ENCODE measurements around the gene OBSL1. TPM values are rescaled to one million over a fixed set of nuclear protein-coding genes. Genes with fewer than 3 reads are reported as not detected.

The OBSL1 gene
- total RNA-seq, 1 donor from 2014 or later: 87.0 TPM

DNA sequence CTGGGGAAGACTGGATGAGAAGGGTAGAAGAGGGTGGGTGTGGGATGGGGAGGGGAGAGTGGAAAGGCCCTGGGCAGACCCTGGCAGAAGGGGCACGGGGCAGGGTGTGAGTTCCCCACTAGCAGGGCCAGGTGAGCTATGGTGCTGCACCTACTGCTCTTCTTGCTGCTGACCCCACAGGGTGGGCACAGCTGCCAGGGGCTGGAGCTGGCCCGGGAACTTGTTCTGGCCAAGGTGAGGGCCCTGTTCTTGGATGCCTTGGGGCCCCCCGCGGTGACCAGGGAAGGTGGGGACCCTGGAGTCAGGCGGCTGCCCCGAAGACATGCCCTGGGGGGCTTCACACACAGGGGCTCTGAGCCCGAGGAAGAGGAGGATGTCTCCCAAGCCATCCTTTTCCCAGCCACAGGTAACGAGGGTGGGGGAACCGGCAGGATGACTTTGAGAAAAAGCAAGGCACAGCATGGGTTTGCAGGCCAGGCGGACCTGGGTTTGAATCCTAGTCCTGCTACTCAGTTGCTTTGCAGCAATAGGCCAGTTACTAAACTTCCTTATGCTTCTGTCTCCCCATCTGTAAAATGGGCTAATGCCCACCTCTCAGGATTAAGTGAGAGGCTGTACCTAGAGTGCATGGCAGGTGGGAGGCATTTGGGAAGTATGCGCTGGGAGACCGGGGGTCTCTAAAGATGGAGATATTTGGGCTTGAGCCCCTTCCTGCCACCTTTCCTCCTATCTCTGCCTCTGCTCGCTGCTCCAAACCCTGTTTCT is 1.1 kb upstream of the OBSL1 start, which contains the start of gene INHA:
TSS of gene INHA (plus strand) at position 74 of the 765 bp plus-strand sequence. CDS start at position 139, 65 bp downstream.
- no peak for DNase-seq (ENCODE audit: low read depth)
- TF ChIP-seq CTCF (conservative IDR thresholded peaks at IDR 0.05; ENCODE audit: low read depth, low read length): no peak
- H3K4me3 ChIP-seq (ENCODE audit: low read depth, low read length): peak within 1 kb of the TSS; percentile 70

GRCh38 chr2:219570924-219571310 is 422 bp downstream of the OBSL1 start:
- peak overlapping the region; percentile 70 for H3K4me3 ChIP-seq (ENCODE audit: low read depth, low read length)
- no peak for DNase-seq (ENCODE audit: low read depth)
- TF ChIP-seq CTCF (conservative IDR thresholded peaks at IDR 0.05; ENCODE audit: low read depth, low read length): no peak

GRCh38 chr2:219570194-219570923 is 980 bp downstream of the OBSL1 start:
- no peak for TF ChIP-seq CTCF (conservative IDR thresholded peaks at IDR 0.05; ENCODE audit: low read depth, low read length)
- DNase-seq (ENCODE audit: low read depth): no peak
- peak overlapping the region; percentile 70 for H3K4me3 ChIP-seq (ENCODE audit: low read depth, low read length)

DNA sequence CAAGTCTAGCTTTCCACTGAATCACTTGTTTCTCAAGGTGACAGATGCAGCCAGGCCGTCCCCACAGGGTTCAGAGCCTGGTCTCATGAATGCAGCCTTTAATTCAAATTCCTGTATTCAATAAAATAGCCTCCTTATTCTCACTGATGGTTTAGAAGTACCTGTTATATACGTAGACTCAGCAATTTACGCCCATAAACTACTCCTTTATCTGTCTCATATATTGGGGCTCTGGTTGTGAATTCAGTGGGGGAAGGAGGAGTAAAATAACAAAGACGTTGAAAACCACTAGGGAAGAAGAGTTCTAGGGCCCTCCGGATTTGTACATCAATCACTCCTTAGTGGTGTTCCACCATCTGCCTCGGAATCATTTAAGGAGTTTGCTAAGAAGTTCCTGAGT is 1.7 kb downstream of the OBSL1 start:
- no peak for DNase-seq (ENCODE audit: low read depth)
- peak overlapping the region; percentile 70 for H3K4me3 ChIP-seq (ENCODE audit: low read depth, low read length)
- no peak for TF ChIP-seq CTCF (conservative IDR thresholded peaks at IDR 0.05; ENCODE audit: low read depth, low read length)

DNA sequence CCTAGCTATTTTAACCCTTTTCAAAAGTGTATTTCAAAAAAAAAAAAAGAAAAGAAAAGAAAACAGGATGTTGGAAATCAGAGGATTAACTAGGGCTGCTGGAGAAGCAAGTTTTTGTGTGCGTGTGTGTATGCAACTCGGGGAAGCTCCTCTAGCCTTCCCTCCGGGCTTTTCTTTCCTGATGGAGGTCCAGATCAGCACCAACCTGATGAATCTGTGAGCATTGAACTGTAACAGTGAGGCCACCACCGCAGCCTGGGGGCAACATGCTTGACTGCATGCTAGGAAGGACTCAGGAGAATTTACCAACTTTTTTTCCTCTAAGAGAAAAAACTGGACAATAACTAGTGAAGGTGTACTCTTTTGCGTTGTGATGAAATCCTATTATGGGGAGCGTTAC is 2.3 kb downstream of the OBSL1 start:
- TF ChIP-seq CTCF (conservative IDR thresholded peaks at IDR 0.05; ENCODE audit: low read depth, low read length): no peak
- DNase-seq (ENCODE audit: low read depth): peak; percentile 36
- peak overlapping the region; percentile 70 for H3K4me3 ChIP-seq (ENCODE audit: low read depth, low read length)

GRCh38 chr2:219567791-219568361 is 3.5 kb downstream of the OBSL1 start:
- H3K4me3 ChIP-seq (ENCODE audit: low read depth, low read length): no peak overlapping the region
- DNase-seq (ENCODE audit: low read depth): no peak
- TF ChIP-seq CTCF (conservative IDR thresholded peaks at IDR 0.05; ENCODE audit: low read depth, low read length): no peak
